Thyroid gland (tissue), 4 donors: ENCODE results near the gene WDR47. TPM values are rescaled to one million over a fixed set of nuclear protein-coding genes. Genes with fewer than 3 reads are reported as not detected.
"Not testable (repeated sequence)": the region's sequence is repeated elsewhere in the genome, so short reads cannot be mapped to it uniquely, and the experiment has no call there.

Experiments
- DNase-seq, 2 donors: peaks; one replicate each; pipeline ENCODE4 v3.0.0-alpha.2; 2019
- H3K27ac ChIP-seq, 3 donors: fragments of 200-600 bp; sonication (generic); 1 replicate in 2 of 3; 2 replicates in 1 of 3; pipeline ENCODE4 v1.5.1; 2016 to 2019; ENCODE audit warnings: mild to moderate bottlenecking in 1 of 3, moderate library complexity in 1 of 3
- H3K27me3 ChIP-seq: fragments of 200-600 bp; sonication (generic); one replicate; pipeline ENCODE4 v1.5.1; 2019
- H3K36me3 ChIP-seq, 2 donors: fragments of 200-600 bp; sonication (generic); one replicate each; pipeline ENCODE4 v1.5.1; 2016 to 2019
- H3K4me1 ChIP-seq, 2 donors: fragments of 200-600 bp; sonication (generic); one replicate each; pipeline ENCODE4 v1.5.1; 2017 to 2019
- H3K4me3 ChIP-seq, 3 donors: fragments of 200-600 bp; sonication (generic); replicated peaks in 1 of 3; 1 replicate in 2 of 3; 2 replicates in 1 of 3; pipeline ENCODE4 v1.5.1; 2016; ENCODE audit warnings: mild to moderate bottlenecking in 1 of 3
- H3K9me3 ChIP-seq: fragments of 200-600 bp; sonication (generic); one replicate; pipeline ENCODE4 v1.5.1; 2017
- POLR2A ChIP-seq, 2 donors: fragments of 450-650 bp; IDR thresholded peaks; one replicate each; pipeline ENCODE4 v1.6.1; 2017; ENCODE audit warnings: antibody characterized with exemption in 2 of 2, mild to moderate bottlenecking in 2 of 2, moderate library complexity in 1 of 2
- WGBS, 2 donors: methylation state at CpG; one replicate each; pipeline ENCODE4 v1.1.5; 2017; 5-methylcytosine and 5-hydroxymethylcytosine counted together
- intact Hi-C: fragments of 100-400 bp; cut with DNase I; formaldehyde crosslinking; loops from one replicate; pipeline ENCODE4 v1.15.1; 2023
- total RNA-seq, 4 donors: library from RNA; depleted of rRNA; stranded (reverse); fragments of >200 nt; gene quantifications; one replicate each; pipeline ENCODE4 v1.2.3, GENCODE V29; 2016
- TF ChIP-seq, protein P1 (sequence below), 6 experiments: fragments of 200-600 bp in 3 of 6; fragments of 450-650 bp in 3 of 6; sonication (generic) in 3 of 6; IDR thresholded peaks; one replicate each; pipeline ENCODE4 v1.5.1; 2016 to 2019; ENCODE audit warnings: antibody characterized with exemption in 6 of 6, mild to moderate bottlenecking in 2 of 6, inconsistent platforms in 1 of 6, moderate library complexity in 1 of 6

Gene WDR47
- total RNA-seq, 4 donors from 2014 or later = 9.4 to 23.2 (median 12.9) TPM

DNA sequence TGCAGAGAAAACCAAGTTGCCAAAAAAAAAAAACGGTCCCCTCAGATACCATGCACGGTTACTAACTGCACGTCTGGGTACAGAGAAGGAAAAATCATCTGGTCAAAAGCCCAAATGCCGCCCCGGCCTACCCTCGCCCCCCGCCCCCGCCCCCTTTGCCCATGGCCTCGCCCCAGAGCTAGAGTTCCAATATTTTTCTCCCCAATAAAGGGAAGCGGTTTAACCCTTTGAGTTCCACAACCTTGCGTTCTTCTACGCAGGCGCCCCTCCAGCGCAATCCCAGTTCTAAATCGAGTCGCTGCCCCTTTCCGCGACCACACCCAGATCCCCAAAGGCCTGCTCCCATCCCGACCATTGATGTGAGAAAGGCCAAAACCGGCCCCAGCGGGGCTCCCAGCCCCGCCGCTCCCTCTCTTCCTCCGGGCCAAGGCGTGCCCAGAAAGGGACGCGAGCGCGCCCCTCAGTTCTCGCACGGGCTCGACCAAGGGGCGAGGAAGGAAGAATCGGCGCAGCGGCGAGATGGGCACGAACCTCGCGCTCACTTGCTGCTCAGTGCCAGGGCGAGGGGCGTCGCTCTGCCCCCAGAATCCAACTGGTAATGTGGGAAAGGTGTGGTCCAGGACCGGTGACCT, 797 bp downstream of the WDR47 start:
- intact Hi-C loops = loop anchor here (5.0 kb wide), 1 partner anchor 79 kb away; the partner anchor contains the start of gene CLCC1
- Histone ChIP-seq H3K27me3 (no peaks in the 10 kb centered on the region), H3K9me3 (no peaks in the 10 kb centered on the region), H3K36me3 (no peaks in the 10 kb centered on the region), H3K4me3 (peak overlapping the region; percentile 75 to 99 (median 99)), H3K27ac (peak overlapping the region in 2 of 3 donors; percentile 74 to 78), H3K4me1 (peaks cover 0 to 4% of the 10 kb centered on the region in 2 donors)
- TF ChIP-seq, protein P1, sequence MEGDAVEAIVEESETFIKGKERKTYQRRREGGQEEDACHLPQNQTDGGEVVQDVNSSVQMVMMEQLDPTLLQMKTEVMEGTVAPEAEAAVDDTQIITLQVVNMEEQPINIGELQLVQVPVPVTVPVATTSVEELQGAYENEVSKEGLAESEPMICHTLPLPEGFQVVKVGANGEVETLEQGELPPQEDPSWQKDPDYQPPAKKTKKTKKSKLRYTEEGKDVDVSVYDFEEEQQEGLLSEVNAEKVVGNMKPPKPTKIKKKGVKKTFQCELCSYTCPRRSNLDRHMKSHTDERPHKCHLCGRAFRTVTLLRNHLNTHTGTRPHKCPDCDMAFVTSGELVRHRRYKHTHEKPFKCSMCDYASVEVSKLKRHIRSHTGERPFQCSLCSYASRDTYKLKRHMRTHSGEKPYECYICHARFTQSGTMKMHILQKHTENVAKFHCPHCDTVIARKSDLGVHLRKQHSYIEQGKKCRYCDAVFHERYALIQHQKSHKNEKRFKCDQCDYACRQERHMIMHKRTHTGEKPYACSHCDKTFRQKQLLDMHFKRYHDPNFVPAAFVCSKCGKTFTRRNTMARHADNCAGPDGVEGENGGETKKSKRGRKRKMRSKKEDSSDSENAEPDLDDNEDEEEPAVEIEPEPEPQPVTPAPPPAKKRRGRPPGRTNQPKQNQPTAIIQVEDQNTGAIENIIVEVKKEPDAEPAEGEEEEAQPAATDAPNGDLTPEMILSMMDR (IDR thresholded peaks at IDR 0.05) = peak in 1 of 6 experiments; percentile 8
- no peak for TF ChIP-seq POLR2A (IDR thresholded peaks at IDR 0.05)
- DNase-seq = no peak
- 0 to 1% methylated on average over 27 to 36 of the region's 44 CpGs for WGBS, 2 donors

DNA sequence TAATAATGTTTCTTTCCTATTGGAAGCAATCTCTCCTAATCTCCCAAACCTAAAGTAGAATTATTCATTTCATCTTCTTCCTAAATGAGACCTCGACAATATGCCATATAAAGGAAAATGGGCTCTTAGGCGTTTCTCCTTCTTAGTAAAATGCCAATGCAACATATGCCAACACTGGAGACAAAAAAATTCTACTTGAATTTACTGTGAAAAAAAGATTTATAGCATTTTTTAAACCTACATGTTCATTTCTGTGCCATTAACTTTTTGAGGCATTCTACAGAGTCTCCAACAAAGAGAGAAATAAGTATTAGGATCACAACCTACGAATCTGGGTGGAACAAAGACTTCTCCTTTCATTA, 1.3 kb downstream of the WDR47 start:
- no peaks in the 10 kb centered on the region for H3K9me3 ChIP-seq
- H3K36me3 ChIP-seq = no peaks in the 10 kb centered on the region
- no peaks in the 10 kb centered on the region for H3K27me3 ChIP-seq
- no peak overlapping the region for H3K27ac ChIP-seq
- TF ChIP-seq POLR2A (IDR thresholded peaks at IDR 0.05) = no peak
- TF ChIP-seq, protein P1 (IDR thresholded peaks at IDR 0.05) = no peak
- H3K4me1 ChIP-seq = peaks cover 0 to 4% of the 10 kb centered on the region in 2 donors
- DNase-seq = no peak
- WGBS, 2 donors = 48 to 50% methylated on average over 3 of the region's 3 CpGs
- intact Hi-C loops = loop anchor here (5.0 kb wide), 1 partner anchor 78 kb away; the partner anchor contains the start of gene CLCC1
- H3K4me3 ChIP-seq = peak overlapping the region in 1 of 3 donors; percentile 75

DNA sequence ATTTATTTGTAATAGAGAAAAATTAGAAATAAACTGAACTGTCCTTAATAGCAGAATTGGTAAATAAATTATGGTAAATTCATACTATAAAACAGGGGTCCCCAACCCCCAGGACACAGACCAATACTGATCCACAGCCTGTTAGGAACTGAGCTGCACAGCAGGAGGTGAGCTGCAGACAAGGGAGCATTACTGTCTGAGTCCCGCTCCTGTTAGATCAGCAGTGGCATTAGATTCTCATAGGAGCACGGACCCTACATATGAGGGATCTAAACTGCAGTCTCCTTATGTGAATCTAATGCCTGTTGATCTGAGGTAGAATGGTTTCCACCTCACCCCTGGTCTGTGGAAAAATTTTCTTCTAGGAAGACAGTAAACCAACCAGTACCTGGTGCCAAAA, 7.5 kb downstream of the WDR47 start:
- Histone ChIP-seq H3K9me3 (no peaks in the 10 kb centered on the region), H3K4me3 (no peak overlapping the region), H3K36me3 (no peaks in the 10 kb centered on the region), H3K27ac (no peak overlapping the region), H3K4me1 (no peaks in the 10 kb centered on the region), H3K27me3 (no peaks in the 10 kb centered on the region)
- no peak for DNase-seq
- intact Hi-C loops = no loop called here
- 95 to 100% methylated on average over 2 of the region's 2 CpGs for WGBS, 2 donors
- TF ChIP-seq POLR2A (IDR thresholded peaks at IDR 0.05) = no peak
- TF ChIP-seq, protein P1 (IDR thresholded peaks at IDR 0.05) = no peak

DNA sequence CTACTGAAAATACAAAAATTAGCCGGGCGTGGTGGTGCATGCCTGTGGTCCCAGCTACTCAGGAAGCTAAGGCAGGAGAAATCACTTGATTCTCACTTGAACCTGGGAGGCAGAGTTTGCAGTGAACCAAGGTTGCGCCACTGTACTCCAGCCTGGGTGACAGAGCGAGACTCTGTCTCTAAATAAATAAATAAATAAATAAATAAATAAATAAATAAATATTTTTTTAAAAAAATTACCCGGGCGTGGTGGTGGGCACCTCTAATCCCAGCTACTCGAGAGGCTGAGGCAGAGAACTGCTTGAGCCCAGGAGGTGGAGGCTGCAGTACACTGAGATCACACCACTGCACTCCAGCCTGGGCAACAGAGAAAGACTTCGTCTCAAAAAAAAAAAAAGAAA, 12.4 kb downstream of the WDR47 start:
- intact Hi-C loops, H3K27me3 ChIP-seq, H3K9me3 ChIP-seq, H3K4me1 ChIP-seq, H3K27ac ChIP-seq, H3K4me3 ChIP-seq, DNase-seq, H3K36me3 ChIP-seq: not testable (repeated sequence)
- WGBS, 2 donors = 95 to 97% methylated on average over 8 of the region's 8 CpGs

DNA sequence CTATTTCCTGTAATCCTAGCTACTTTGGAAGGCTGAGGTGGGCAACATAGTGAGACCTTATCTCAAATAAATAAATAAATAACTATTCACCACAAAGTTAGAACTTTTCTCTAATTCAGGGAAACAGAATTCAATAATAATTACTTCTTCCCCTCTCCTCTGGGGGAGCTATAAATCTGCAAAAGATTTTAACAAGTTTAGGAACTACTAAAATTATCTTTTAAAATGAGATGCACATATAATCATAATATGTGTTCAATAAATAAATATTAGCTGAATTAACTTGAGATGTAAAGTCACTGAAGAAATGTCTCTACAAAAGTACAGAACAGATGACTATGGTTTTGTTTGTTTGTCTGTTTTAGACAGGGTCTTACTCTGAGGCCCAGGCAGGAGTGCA, 14.1 kb downstream of the WDR47 start:
- TF ChIP-seq, protein P1 (IDR thresholded peaks at IDR 0.05) = no peak
- TF ChIP-seq POLR2A (IDR thresholded peaks at IDR 0.05) = no peak
- intact Hi-C loops = no loop called here
- no peak overlapping the region for H3K4me3 ChIP-seq
- no peaks in the 10 kb centered on the region for H3K27me3 ChIP-seq
- no peaks in the 10 kb centered on the region for H3K9me3 ChIP-seq
- H3K4me1 ChIP-seq = no peaks in the 10 kb centered on the region
- DNase-seq = no peak
- H3K27ac ChIP-seq = no peak overlapping the region
- no peaks in the 10 kb centered on the region for H3K36me3 ChIP-seq
